LNCaP clone FGC (cell line): ENCODE results near the gene EP300.
"Not testable (repeated sequence)": the region's sequence is repeated elsewhere in the genome, so short reads cannot be mapped to it uniquely, and the experiment has no call there.

Source experiments
- DNase-seq: peaks from one replicate; pipeline ENCODE4 v3.0.0-alpha.2; 2011; ENCODE audit warnings: low read depth
- H3K4me3 ChIP-seq: 2 replicates; pipeline ENCODE4 v1.5.1; 2011; ENCODE audit warnings: mild to moderate bottlenecking, low read depth, low read length, control low read depth
- TF ChIP-seq, protein P1 (sequence below): IDR thresholded peaks from 2 replicates; pipeline ENCODE4 v1.5.1; 2012; ENCODE audit warnings: mild to moderate bottlenecking; ENCODE audit not compliant: control insufficient read depth, insufficient read depth; ENCODE audit errors: extremely low read depth

The EP300 gene

DNA sequence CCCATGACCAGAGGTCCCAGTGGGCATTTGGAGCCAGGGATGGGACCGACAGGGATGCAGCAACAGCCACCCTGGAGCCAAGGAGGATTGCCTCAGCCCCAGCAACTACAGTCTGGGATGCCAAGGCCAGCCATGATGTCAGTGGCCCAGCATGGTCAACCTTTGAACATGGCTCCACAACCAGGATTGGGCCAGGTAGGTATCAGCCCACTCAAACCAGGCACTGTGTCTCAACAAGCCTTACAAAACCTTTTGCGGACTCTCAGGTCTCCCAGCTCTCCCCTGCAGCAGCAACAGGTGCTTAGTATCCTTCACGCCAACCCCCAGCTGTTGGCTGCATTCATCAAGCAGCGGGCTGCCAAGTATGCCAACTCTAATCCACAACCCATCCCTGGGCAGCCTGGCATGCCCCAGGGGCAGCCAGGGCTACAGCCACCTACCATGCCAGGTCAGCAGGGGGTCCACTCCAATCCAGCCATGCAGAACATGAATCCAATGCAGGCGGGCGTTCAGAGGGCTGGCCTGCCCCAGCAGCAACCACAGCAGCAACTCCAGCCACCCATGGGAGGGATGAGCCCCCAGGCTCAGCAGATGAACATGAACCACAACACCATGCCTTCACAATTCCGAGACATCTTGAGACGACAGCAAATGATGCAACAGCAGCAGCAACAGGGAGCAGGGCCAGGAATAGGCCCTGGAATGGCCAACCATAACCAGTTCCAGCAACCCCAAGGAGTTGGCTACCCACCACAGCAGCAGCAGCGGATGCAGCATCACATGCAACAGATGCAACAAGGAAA, 85.4 kb downstream of the EP300 start:
- no peak for DNase-seq
- no peak overlapping the region for H3K4me3 ChIP-seq
- TF ChIP-seq, protein P1, sequence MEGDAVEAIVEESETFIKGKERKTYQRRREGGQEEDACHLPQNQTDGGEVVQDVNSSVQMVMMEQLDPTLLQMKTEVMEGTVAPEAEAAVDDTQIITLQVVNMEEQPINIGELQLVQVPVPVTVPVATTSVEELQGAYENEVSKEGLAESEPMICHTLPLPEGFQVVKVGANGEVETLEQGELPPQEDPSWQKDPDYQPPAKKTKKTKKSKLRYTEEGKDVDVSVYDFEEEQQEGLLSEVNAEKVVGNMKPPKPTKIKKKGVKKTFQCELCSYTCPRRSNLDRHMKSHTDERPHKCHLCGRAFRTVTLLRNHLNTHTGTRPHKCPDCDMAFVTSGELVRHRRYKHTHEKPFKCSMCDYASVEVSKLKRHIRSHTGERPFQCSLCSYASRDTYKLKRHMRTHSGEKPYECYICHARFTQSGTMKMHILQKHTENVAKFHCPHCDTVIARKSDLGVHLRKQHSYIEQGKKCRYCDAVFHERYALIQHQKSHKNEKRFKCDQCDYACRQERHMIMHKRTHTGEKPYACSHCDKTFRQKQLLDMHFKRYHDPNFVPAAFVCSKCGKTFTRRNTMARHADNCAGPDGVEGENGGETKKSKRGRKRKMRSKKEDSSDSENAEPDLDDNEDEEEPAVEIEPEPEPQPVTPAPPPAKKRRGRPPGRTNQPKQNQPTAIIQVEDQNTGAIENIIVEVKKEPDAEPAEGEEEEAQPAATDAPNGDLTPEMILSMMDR, result no peak

DNA sequence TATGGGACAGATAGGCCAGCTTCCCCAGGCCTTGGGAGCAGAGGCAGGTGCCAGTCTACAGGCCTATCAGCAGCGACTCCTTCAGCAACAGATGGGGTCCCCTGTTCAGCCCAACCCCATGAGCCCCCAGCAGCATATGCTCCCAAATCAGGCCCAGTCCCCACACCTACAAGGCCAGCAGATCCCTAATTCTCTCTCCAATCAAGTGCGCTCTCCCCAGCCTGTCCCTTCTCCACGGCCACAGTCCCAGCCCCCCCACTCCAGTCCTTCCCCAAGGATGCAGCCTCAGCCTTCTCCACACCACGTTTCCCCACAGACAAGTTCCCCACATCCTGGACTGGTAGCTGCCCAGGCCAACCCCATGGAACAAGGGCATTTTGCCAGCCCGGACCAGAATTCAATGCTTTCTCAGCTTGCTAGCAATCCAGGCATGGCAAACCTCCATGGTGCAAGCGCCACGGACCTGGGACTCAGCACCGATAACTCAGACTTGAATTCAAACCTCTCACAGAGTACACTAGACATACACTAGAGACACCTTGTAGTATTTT, 86.1 kb downstream of the EP300 start:
- no peak overlapping the region for H3K4me3 ChIP-seq
- TF ChIP-seq, protein P1, result no peak

DNA sequence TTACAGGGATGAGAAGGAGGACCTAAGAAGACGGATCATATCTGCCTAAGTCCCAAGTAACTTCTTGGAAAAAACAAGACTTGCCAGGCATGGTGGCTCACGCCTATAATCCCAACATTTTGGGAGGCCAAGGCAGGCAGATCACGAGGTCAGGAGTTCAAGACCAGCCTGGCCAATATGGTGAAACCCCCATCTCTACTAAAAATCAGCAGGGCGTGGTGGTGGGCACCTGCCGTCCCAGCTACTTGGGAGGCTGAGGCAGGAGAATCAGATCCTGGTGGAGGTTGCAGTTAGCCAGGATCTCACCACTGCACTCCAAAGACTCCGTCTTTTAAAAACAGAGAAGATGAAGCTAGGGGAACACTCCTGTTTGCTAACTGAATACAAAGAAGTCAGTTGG, 88.0 kb downstream of the EP300 start:
- H3K4me3 ChIP-seq, result not testable (repeated sequence)

More for the DNA sequence above, 86.1 kb downstream of the EP300 start:
- DNase-seq, result no peak

DNA sequence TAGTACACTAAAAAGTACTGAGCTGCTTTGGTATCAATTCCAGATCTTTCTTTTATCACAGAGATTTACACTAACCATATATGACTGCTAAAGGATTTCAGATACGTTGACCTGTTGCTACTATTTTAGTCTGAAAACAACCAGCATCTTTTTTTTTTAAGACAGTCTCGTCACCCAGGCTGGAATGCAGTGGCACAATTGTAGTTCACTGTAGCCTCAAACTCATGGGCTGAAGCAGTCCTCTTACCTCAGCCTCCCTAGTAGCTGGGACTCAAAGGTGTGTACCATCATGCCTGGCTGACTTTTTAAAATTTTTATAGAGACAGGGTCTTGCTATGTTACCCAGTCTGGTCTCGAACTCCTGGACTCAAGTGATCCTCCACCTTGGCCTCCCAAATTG, 88.5 kb downstream of the EP300 start:
- no peak for DNase-seq
- TF ChIP-seq, protein P1, result no peak

More for the DNA sequence above, 88.0 kb downstream of the EP300 start:
- DNase-seq, result not testable (repeated sequence)

DNA sequence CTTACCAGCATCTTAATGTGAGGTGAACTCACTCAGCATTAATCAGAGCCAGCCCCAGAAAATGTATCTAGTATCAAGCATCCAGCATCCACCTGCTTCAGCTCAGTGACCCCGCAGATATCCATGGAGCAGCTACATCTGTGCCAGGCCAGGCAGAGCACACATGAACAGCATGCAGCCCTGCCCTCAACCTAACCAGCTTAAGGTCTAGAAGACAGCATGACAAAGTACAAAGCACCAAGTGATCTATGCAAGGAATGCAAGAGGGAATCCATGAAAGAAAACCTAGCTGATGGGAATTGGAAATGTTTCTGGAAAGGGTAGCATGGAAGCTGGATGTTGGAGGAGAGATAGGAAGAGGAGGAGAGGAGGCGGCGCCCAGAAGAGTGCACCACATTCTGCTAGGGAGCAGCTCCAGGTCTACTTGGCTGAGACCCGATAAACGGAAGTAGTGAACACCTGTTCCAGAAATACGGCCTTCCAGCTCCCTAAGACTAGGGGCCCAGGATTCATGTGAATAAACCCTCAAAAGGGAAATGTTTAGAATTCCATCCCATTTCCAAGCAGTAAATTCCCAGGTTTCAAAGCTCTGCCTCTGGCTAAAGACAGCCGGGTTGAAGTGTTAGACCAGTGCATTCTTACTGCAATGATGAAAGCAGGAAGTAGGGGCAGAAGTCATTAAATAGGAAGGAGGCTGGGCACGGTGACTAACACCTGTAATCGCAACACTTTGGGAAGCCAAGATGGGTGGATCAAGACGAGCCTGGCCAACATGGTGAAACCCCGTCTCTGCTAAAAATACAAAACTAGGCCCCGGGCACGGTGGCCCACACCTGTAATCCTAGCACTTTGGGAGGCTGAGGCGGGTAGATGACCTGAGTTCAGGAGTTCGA, 89.2 kb downstream of the EP300 start:
- TF ChIP-seq, protein P1, result no peak
- DNase-seq, result no peak
- no peak overlapping the region for H3K4me3 ChIP-seq

More for the DNA sequence above, 88.5 kb downstream of the EP300 start:
- no peak overlapping the region for H3K4me3 ChIP-seq

DNA sequence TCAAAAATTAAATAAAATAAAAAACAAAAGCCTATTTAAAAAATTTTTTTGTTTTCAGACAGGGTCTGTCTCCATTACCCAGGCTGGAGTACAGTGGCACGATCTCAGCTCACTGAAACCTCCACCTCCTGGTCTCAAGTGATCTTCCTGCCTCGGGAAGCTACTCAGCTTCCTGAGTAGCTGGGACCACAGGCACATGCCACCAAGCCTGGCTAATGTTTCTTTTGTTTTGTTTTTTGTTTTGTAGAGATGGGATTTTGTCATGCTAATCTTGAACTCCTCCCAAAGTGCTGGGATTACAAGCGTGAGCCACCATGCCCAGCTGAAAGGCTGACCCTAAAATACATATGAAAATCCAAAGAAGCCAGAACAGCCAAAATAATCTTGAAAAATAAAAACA, 92.3 kb downstream of the EP300 start:
- TF ChIP-seq, protein P1, result no peak
- H3K4me3 ChIP-seq, result no peak overlapping the region
- DNase-seq, result no peak

DNA sequence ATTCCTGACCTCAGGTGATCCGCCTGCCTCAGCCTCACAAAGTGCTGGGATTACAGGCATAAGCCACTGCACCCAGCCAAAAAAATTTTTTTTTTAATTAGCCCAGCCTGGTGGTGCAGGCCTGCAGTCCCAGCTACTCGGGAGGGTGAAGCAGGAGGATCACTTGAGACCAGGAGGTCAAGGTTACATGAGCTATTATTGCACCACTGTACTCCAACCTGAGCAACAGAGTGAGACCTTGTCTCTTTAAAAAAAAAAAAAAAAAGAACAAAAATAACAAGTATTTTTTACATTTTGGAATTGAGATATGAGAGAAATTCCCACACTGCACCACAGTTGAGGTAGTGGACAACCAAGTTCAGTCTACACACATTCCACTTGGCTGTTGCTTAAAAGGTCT, 99.1 kb downstream of the EP300 start:
- H3K4me3 ChIP-seq, result no peak overlapping the region
- TF ChIP-seq, protein P1, result no peak
- DNase-seq, result no peak
